Skeletal muscle tissue (tissue), 4 donors: ENCODE results near the gene SLC35A3. TPM values are rescaled to one million over a fixed set of nuclear protein-coding genes. Genes with fewer than 3 reads are reported as not detected.
A peak's percentile ranks its signal among the peaks of the same experiment; 100 is the strongest.
"Not testable (repeated sequence)": the region's sequence is repeated elsewhere in the genome, so short reads cannot be mapped to it uniquely, and the experiment has no call there.

Experiments
- H3K27ac ChIP-seq: one replicate; pipeline ENCODE4 v1.7.0; 2013; ENCODE audit warnings: mild to moderate bottlenecking, low read depth, low read length, inconsistent platforms
- H3K27me3 ChIP-seq, 3 donors: one replicate each; pipeline ENCODE4 v1.7.0; 2013; ENCODE audit warnings: low read length in 3 of 3; ENCODE audit not compliant: control insufficient read depth in 3 of 3, insufficient read depth in 3 of 3
- H3K36me3 ChIP-seq, 3 donors: one replicate each; pipeline ENCODE4 v1.7.0; 2013; ENCODE audit warnings: low read length in 3 of 3; ENCODE audit not compliant: control insufficient read depth in 3 of 3, insufficient read depth in 3 of 3
- H3K4me1 ChIP-seq, 3 donors: one replicate each; pipeline ENCODE4 v1.7.0; 2013; ENCODE audit warnings: low read length in 3 of 3, mild to moderate bottlenecking in 3 of 3; ENCODE audit not compliant: control insufficient read depth in 3 of 3, insufficient read depth in 3 of 3
- H3K4me3 ChIP-seq, 3 donors: one replicate each; pipeline ENCODE4 v1.7.0; 2013; ENCODE audit warnings: low read length in 3 of 3
- H3K9ac ChIP-seq, 3 donors: one replicate each; pipeline ENCODE4 v1.7.0; 2013; ENCODE audit warnings: low read length in 3 of 3, mild to moderate bottlenecking in 3 of 3, moderate library complexity in 2 of 3, low read depth in 1 of 3
- H3K9me3 ChIP-seq, 3 donors: one replicate each; pipeline ENCODE4 v1.7.0; 2013; ENCODE audit warnings: low read length in 3 of 3; ENCODE audit not compliant: control insufficient read depth in 3 of 3
- total RNA-seq: library from RNA; depleted of rRNA; stranded (reverse); fragments of >200 nt; gene quantifications from one replicate; pipeline ENCODE4 v1.2.3, GENCODE V29; 2014
- donor health status: Osteomylitis.

The SLC35A3 gene
- total RNA-seq, 1 donor from 2014 or later: 12.0 TPM

- Histone ChIP-seq H3K36me3 (no peaks in the 10 kb centered on the region), H3K27me3 (no peaks in the 10 kb centered on the region), H3K9ac (peak overlapping the region; percentile 87 to 96 (median 93)), H3K4me1 (peaks cover 9 to 23% (median 18%) of the 10 kb centered on the region in 3 donors), H3K27ac (peak overlapping the region; percentile 90), H3K9me3 (no peaks in the 10 kb centered on the region), H3K4me3 (peak overlapping the region in 1 of 3 donors; percentile 99)
These were observed 69.8 kb downstream of the SLC35A3 start for GRCh38 chr1:100039591-100039990.

GRCh38 chr1:100045206-100045605, 75.4 kb downstream of the SLC35A3 start:
- Histone ChIP-seq H3K4me3 (no peak overlapping the region), H3K36me3 (no peaks in the 10 kb centered on the region), H3K27ac (no peak overlapping the region), H3K4me1 (peaks cover 0 to 11% (median 9%) of the 10 kb centered on the region in 3 donors), H3K27me3 (no peaks in the 10 kb centered on the region), H3K9ac (no peak overlapping the region), H3K9me3 (no peaks in the 10 kb centered on the region)

GRCh38 chr1:100047235-100047708, 77.5 kb downstream of the SLC35A3 start:
- H3K9ac ChIP-seq, H3K9me3 ChIP-seq, H3K36me3 ChIP-seq, H3K4me1 ChIP-seq, H3K27ac ChIP-seq, H3K4me3 ChIP-seq, H3K27me3 ChIP-seq: not testable (repeated sequence)

- no peak overlapping the region for H3K9ac ChIP-seq
- no peak overlapping the region for H3K27ac ChIP-seq
- peaks cover 0 to 3% (median 0%) of the 10 kb centered on the region in 3 donors for H3K36me3 ChIP-seq
- no peaks in the 10 kb centered on the region for H3K9me3 ChIP-seq
- H3K4me3 ChIP-seq: no peak overlapping the region
- peaks cover 0 to 3% (median 3%) of the 10 kb centered on the region in 3 donors for H3K4me1 ChIP-seq
- H3K27me3 ChIP-seq: no peaks in the 10 kb centered on the region
These were observed 80.3 kb downstream of the SLC35A3 start for GRCh38 chr1:100050139-100050538.

- no peaks in the 10 kb centered on the region for H3K9me3 ChIP-seq
- peaks cover 0 to 3% (median 3%) of the 10 kb centered on the region in 3 donors for H3K4me1 ChIP-seq
- H3K9ac ChIP-seq: no peak overlapping the region
- no peak overlapping the region for H3K4me3 ChIP-seq
- peaks cover 0 to 3% (median 0%) of the 10 kb centered on the region in 3 donors for H3K36me3 ChIP-seq
- no peak overlapping the region for H3K27ac ChIP-seq
- no peaks in the 10 kb centered on the region for H3K27me3 ChIP-seq
These were observed 81.6 kb downstream of the SLC35A3 start for GRCh38 chr1:100051401-100051800.

- H3K27me3 ChIP-seq: no peaks in the 10 kb centered on the region
- no peak overlapping the region for H3K4me3 ChIP-seq
- H3K9me3 ChIP-seq: no peaks in the 10 kb centered on the region
- no peak overlapping the region for H3K9ac ChIP-seq
- H3K36me3 ChIP-seq: peaks cover 0 to 3% (median 0%) of the 10 kb centered on the region in 3 donors
- no peak overlapping the region for H3K27ac ChIP-seq
- H3K4me1 ChIP-seq: peaks cover 0 to 3% (median 3%) of the 10 kb centered on the region in 3 donors
These were observed 82.1 kb downstream of the SLC35A3 start for GRCh38 chr1:100051893-100052292.

GRCh38 chr1:100053119-100053518, 83.3 kb downstream of the SLC35A3 start:
- Histone ChIP-seq H3K4me1 (peaks cover 0 to 3% (median 3%) of the 10 kb centered on the region in 3 donors), H3K9ac (no peak overlapping the region), H3K27ac (no peak overlapping the region), H3K4me3 (no peak overlapping the region), H3K36me3 (peaks cover 0 to 5% (median 0%) of the 10 kb centered on the region in 3 donors), H3K27me3 (no peaks in the 10 kb centered on the region), H3K9me3 (no peaks in the 10 kb centered on the region)

- no peak overlapping the region for H3K27ac ChIP-seq
- H3K4me3 ChIP-seq: no peak overlapping the region
- H3K9me3 ChIP-seq: no peaks in the 10 kb centered on the region
- H3K4me1 ChIP-seq: peaks cover 0 to 3% (median 3%) of the 10 kb centered on the region in 3 donors
- peaks cover 0 to 5% (median 0%) of the 10 kb centered on the region in 3 donors for H3K36me3 ChIP-seq
- no peaks in the 10 kb centered on the region for H3K27me3 ChIP-seq
- H3K9ac ChIP-seq: no peak overlapping the region
These were observed 83.9 kb downstream of the SLC35A3 start for GRCh38 chr1:100053727-100054126.

- no peak overlapping the region for H3K27ac ChIP-seq
These were observed 91.9 kb downstream of the SLC35A3 start for GRCh38 chr1:100061681-100062080.

GRCh38 chr1:100065183-100065968, 95.6 kb downstream of the SLC35A3 start:
- Histone ChIP-seq H3K36me3 (peaks cover 17 to 40% (median 39%) of the 10 kb centered on the region in 3 donors), H3K27ac (no peak overlapping the region), H3K27me3 (no peaks in the 10 kb centered on the region), H3K4me3 (no peak overlapping the region), H3K9me3 (no peaks in the 10 kb centered on the region), H3K9ac (no peak overlapping the region), H3K4me1 (no peaks in the 10 kb centered on the region)

More at GRCh38 chr1:100061681-100062080, 91.9 kb downstream of the SLC35A3 start:
- Histone ChIP-seq H3K9ac (no peak overlapping the region), H3K9me3 (no peaks in the 10 kb centered on the region), H3K4me1 (no peaks in the 10 kb centered on the region), H3K27me3 (no peaks in the 10 kb centered on the region), H3K36me3 (peaks cover 5 to 30% (median 27%) of the 10 kb centered on the region in 3 donors), H3K4me3 (no peak overlapping the region)
